Keratinocyte (primary cell): Measurements from ENCODE around the gene SLC25A34. TPM values are rescaled to one million over a fixed set of nuclear protein-coding genes. Genes with fewer than 3 reads are reported as not detected.

Experiments used
- DNase-seq: peaks from one replicate; pipeline ENCODE4 v3.0.0-alpha.2; 2011; ENCODE audit warnings: low read depth, missing footprints, low spot score
- FAIRE-seq: peaks from 2 replicates; lab custom pipeline; 2011; peaks lifted over from hg19 to GRCh38; lab: Jason Lieb, UNC
- H2AFZ ChIP-seq: 2 replicates; pipeline ENCODE4 v1.6.0; 2012; ENCODE audit warnings: low read length, control low read depth, inconsistent platforms; ENCODE audit not compliant: control insufficient read depth
- H3K27ac ChIP-seq: 2 replicates; pipeline ENCODE4 v1.5.1; 2011; ENCODE audit warnings: low read length; ENCODE audit not compliant: control insufficient read depth, insufficient read depth
- H3K27me3 ChIP-seq: 3 replicates; pipeline ENCODE4 v1.6.0; 2011; ENCODE audit warnings: low read length; ENCODE audit not compliant: control insufficient read depth, insufficient read depth; ENCODE audit errors: extremely low read depth
- H3K36me3 ChIP-seq, 2 experiments: 2 replicates in 1 of 2; 3 replicates in 1 of 2; pipeline ENCODE4 v1.5.1; 2011; ENCODE audit warnings: low read length in 2 of 2, mild to moderate bottlenecking in 1 of 2; ENCODE audit not compliant: control insufficient read depth in 2 of 2, insufficient read depth in 2 of 2; ENCODE audit errors: extremely low read depth in 1 of 2
- H3K4me1 ChIP-seq: 3 replicates; pipeline ENCODE4 v1.5.1; 2011; ENCODE audit warnings: low read length; ENCODE audit not compliant: control insufficient read depth, insufficient read depth; ENCODE audit errors: extremely low read depth
- H3K4me2 ChIP-seq: 3 replicates; pipeline ENCODE4 v1.6.0; 2011; ENCODE audit warnings: low read depth, low read length; ENCODE audit not compliant: control insufficient read depth, insufficient read depth; ENCODE audit errors: extremely low read depth
- H3K4me3 ChIP-seq, 3 experiments: fragments of 200-600 bp in 1 of 3; sonication (generic) in 1 of 3; 2 replicates in 2 of 3; 3 replicates in 1 of 3; pipeline ENCODE4 v1.5.1; 2011 to 2016; ENCODE audit warnings: low read length in 3 of 3, mild to moderate bottlenecking in 3 of 3, control low read depth in 2 of 3, inconsistent platforms in 1 of 3, low read depth in 1 of 3, mixed read lengths in 1 of 3, mixed run types in 1 of 3, moderate library complexity in 1 of 3; ENCODE audit not compliant: control insufficient read depth in 2 of 3, insufficient read depth in 2 of 3; ENCODE audit errors: extremely low read depth in 1 of 3
- H3K79me2 ChIP-seq: 2 replicates; pipeline ENCODE4 v1.6.0; 2012; ENCODE audit warnings: low read length; ENCODE audit not compliant: control insufficient read depth, insufficient read depth
- H3K9ac ChIP-seq: 3 replicates; pipeline ENCODE4 v1.6.0; 2011; ENCODE audit warnings: low read length; ENCODE audit not compliant: control insufficient read depth, insufficient read depth; ENCODE audit errors: extremely low read depth
- H3K9me1 ChIP-seq: 3 replicates; pipeline ENCODE4 v1.6.0; 2011; ENCODE audit warnings: low read length; ENCODE audit not compliant: control insufficient read depth, insufficient read depth; ENCODE audit errors: extremely low read depth
- H3K9me3 ChIP-seq: 2 replicates; pipeline ENCODE4 v1.5.1; 2012; ENCODE audit warnings: low read depth, low read length; ENCODE audit not compliant: control insufficient read depth
- H4K20me1 ChIP-seq: 3 replicates; pipeline ENCODE4 v1.6.0; 2011; ENCODE audit warnings: low read length; ENCODE audit not compliant: control insufficient read depth, insufficient read depth; ENCODE audit errors: extremely low read depth
- EZH2 ChIP-seq: IDR thresholded peaks from one replicate; pipeline ENCODE4 v1.6.1; 2012; ENCODE audit warnings: inconsistent platforms, mild to moderate bottlenecking, low read length, moderate library complexity
- dilution Hi-C: fragments of 300-500 bp; cut with MboI; formaldehyde crosslinking; loops from one replicate; pipeline ENCODE4 v1.7.0; 2020; ENCODE audit warnings: low sequenced_read_pairs; ENCODE audit not compliant: extremely low pct_ligation_motif_present
- polyA plus RNA-seq, 5 experiments: library from polyadenylated mRNA; depleted of rRNA in 3 of 5; stranded (reverse) in 3 of 5; stranded (forward) in 1 of 5; unstranded in 1 of 5; fragments of >200 nt; gene quantifications; 1 replicate in 1 of 5; 2 replicates in 3 of 5; 3 replicates in 1 of 5; pipeline versions ENCODE4 v1.2.1 to v1.2.3, GENCODE V29; 2011 to 2012; ENCODE audit warnings: missing spikeins in 2 of 5, low read depth in 1 of 5, low replicate concordance in 1 of 5
- TF ChIP-seq, protein P1 (sequence below), 3 experiments: IDR thresholded peaks in 1 of 3; conservative IDR thresholded peaks in 1 of 3; optimal IDR thresholded peaks in 1 of 3; 2 replicates in 2 of 3; 3 replicates in 1 of 3; pipeline versions ENCODE3 to v1.5.1; 2011; ENCODE audit warnings: low read length in 3 of 3, mild to moderate bottlenecking in 3 of 3, moderate library complexity in 2 of 3, control low read depth in 1 of 3, inconsistent platforms in 1 of 3; ENCODE audit not compliant: insufficient read depth in 2 of 3; ENCODE audit errors: extremely low read depth in 1 of 3

SLC25A34 gene
- polyA plus RNA-seq, 1 donor (not counting 4 experiments of a cell fraction or from before 2014, with no cell fraction given): 0.46 TPM

DNA sequence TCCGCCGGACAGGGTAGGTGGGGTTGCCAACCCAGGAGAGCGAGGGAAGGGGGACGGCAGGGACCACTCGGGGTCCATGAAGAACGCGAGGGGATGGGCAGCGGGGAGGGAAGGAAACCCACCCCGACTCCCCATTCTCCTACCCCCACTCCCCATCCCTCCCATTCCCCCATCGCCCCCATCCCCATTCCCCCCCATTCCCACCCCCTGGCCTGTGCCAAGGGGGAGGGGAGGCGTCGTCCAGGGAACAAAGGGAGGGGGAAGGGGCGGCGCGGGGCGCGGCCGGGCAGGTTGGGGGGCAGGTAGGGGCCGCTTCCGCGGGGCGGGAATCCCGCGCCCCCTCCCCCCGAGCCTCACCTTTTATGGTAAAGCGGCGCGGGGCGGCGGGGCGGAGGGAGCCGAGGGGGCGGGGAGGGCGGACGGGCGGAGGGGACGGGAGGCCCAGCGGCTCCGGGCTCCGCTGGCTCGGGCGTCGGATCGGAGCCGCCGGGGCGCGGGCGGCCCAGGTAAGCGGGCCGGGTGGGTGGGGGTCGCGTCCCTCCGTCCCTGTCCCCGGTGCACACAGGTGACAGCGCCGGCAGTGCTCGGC is 22.4 kb downstream of the SLC25A34 start, which contains the start of gene FBLIM1:
FBLIM1 (plus strand) TSS at position 453 of the 589 bp plus-strand sequence. CDS start 6,189 bp downstream, outside the sequence.
- Histone ChIP-seq H3K79me2 (peaks cover 40% of the 10 kb centered on the region), H3K4me3 (peak within 1 kb of the TSS; percentile 84 to 88 (median 84)), H3K27me3 (no peaks in the 10 kb centered on the region), H3K27ac (peak within 1 kb of the TSS; percentile 84), H3K4me2 (peak within 1 kb of the TSS; percentile 87), H4K20me1 (no peaks in the 10 kb centered on the region), H3K9me1 (no peaks in the 10 kb centered on the region), H3K36me3 (peaks cover 0 to 11% of the 10 kb centered on the region in 2 experiments), H2AFZ (no peak within 1 kb of the TSS), H3K4me1 (peaks cover 30% of the 10 kb centered on the region), H3K9me3 (no peaks in the 10 kb centered on the region), H3K9ac (peak within 1 kb of the TSS; percentile 89)
- no peak for DNase-seq
- FAIRE-seq: no peak
- TF ChIP-seq, protein P1, sequence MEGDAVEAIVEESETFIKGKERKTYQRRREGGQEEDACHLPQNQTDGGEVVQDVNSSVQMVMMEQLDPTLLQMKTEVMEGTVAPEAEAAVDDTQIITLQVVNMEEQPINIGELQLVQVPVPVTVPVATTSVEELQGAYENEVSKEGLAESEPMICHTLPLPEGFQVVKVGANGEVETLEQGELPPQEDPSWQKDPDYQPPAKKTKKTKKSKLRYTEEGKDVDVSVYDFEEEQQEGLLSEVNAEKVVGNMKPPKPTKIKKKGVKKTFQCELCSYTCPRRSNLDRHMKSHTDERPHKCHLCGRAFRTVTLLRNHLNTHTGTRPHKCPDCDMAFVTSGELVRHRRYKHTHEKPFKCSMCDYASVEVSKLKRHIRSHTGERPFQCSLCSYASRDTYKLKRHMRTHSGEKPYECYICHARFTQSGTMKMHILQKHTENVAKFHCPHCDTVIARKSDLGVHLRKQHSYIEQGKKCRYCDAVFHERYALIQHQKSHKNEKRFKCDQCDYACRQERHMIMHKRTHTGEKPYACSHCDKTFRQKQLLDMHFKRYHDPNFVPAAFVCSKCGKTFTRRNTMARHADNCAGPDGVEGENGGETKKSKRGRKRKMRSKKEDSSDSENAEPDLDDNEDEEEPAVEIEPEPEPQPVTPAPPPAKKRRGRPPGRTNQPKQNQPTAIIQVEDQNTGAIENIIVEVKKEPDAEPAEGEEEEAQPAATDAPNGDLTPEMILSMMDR (optimal IDR thresholded peaks at IDR 0.05 in 1 of 3, IDR thresholded peaks at IDR 0.05 in 1 of 3, conservative IDR thresholded peaks at IDR 0.05 in 1 of 3; ENCODE audit: extremely low read depth in 1 of 3, insufficient read depth in 2 of 3, low read length in 3 of 3): no peak
- no peak for TF ChIP-seq EZH2
- dilution Hi-C loops: no loop called here

DNA sequence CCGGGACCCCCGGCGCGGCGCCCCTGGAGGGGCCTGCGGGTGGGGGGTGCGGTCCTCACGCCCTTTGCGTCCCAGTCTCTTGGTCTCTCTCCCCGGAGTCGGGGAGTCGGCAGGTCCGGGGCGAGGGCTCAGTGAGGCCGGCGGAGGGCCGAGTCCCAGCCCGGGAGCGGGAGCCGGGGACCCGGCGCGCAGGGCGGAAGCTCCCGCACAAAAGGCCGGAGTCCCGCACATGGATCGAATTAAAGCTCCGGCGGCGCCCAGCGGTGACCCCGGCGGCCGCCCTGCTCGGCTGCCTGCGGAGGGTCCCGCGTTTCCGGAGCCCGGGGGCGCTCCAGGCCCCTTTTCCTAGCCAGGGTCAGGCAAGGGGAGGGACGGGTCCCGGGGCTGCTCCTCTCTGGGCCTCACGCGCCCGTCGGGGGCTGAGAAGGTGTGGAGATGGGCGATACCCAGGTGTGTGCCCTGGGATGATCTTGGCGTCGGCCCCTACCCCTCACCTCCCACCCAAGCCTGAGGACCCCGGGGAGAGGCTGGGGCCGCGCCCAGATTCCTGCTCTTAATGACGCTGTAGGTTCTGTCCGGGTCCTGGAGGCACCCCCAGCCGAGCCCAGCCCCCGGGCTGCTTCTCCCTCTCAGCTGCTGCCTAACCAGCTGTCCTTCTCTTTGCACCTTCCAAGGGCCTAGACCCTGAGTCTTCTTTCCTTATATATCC is 23.0 kb downstream of the SLC25A34 start:
- Histone ChIP-seq H3K4me1 (peaks cover 34% of the 10 kb centered on the region), H4K20me1 (no peaks in the 10 kb centered on the region), H3K9ac (peak overlapping the region; percentile 89), H3K27ac (peak overlapping the region; percentile 84), H3K4me3 (peak overlapping the region; percentile 84 to 88 (median 84)), H3K4me2 (peak overlapping the region; percentile 87), H3K27me3 (no peaks in the 10 kb centered on the region), H2AFZ (no peak overlapping the region), H3K36me3 (peaks cover 0 to 11% of the 10 kb centered on the region in 2 experiments), H3K79me2 (peaks cover 45% of the 10 kb centered on the region), H3K9me3 (no peaks in the 10 kb centered on the region), H3K9me1 (no peaks in the 10 kb centered on the region)
- DNase-seq (no peak), FAIRE-seq (no peak)
- dilution Hi-C loops: no loop called here
- TF ChIP-seq EZH2: no peak
- TF ChIP-seq, protein P1 (optimal IDR thresholded peaks at IDR 0.05 in 1 of 3, IDR thresholded peaks at IDR 0.05 in 1 of 3, conservative IDR thresholded peaks at IDR 0.05 in 1 of 3; ENCODE audit: extremely low read depth in 1 of 3, insufficient read depth in 2 of 3, low read length in 3 of 3): no peak
